Caki2 (cell line): ENCODE measurements around the gene GRIK2. TPM values are rescaled to one million over a fixed set of nuclear protein-coding genes. Genes with fewer than 3 reads are reported as not detected.

Source experiments
- DNase-seq: peaks from one replicate; pipeline ENCODE4 v3.0.0-alpha.2; 2015; ENCODE audit warnings: low read depth
- in situ Hi-C: cut with HindIII; loops from 2 replicates; pipeline ENCODE4 v1.10.0; 2016; ENCODE audit warnings: low sequenced_read_pairs, low pct_unique_long_range_greater_than_20kb, mixed read lengths
- total RNA-seq: library from RNA; depleted of rRNA; stranded (reverse); fragments of >200 nt; shearing (Covaris generic); gene quantifications from 2 replicates; pipeline ENCODE4 v1.2.3, GENCODE V29; 2014; ENCODE audit warnings: low replicate concordance

Gene GRIK2
- total RNA-seq, 1 experiment from 2014 or later = 0.03 TPM

- in situ Hi-C loops = no loop called here
Measured at GRCh38 chr6:101783287-101783686, 389.8 kb downstream of the GRIK2 start.

DNA sequence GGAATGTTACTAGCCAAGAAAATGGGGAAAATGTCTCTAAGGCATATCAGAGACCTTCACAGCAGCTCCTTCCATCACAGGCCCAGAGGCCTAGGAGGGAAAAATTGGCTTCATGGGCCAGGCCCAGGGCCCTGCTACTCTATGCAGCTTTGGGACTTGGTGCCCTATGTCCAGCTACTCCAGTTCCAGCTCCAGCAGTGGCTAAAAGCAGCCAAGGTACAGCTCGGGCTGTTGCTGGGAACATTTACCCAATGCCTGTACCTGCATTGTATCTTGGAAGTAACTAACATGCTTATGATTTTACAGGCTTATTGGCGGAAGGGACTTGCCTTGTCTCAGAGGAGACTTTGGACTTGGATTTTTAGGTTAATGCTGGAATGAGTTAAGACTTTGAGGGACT lies 390.6 kb downstream of the GRIK2 start:
- in situ Hi-C loops = no loop called here
- no peak for DNase-seq

More at GRCh38 chr6:101783287-101783686, 389.8 kb downstream of the GRIK2 start:
- no peak for DNase-seq

DNA sequence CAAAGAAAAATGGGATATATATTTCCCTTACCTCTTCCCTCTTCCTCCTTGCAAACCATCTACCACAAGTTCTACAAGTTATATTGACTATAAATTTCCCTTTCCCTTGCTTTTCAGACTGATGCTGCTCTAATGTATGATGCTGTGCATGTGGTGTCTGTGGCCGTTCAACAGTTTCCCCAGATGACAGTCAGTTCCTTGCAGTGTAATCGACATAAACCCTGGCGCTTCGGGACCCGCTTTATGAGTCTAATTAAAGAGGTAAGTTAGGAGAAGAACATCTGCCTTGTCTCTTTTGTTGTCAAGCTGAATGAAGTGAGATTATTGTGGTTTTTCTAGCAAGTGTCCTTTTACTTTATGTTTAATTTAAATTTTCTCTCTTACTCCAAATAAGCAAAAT lies 406.0 kb downstream of the GRIK2 start:
- DNase-seq = no peak
- in situ Hi-C loops = no loop called here

DNA sequence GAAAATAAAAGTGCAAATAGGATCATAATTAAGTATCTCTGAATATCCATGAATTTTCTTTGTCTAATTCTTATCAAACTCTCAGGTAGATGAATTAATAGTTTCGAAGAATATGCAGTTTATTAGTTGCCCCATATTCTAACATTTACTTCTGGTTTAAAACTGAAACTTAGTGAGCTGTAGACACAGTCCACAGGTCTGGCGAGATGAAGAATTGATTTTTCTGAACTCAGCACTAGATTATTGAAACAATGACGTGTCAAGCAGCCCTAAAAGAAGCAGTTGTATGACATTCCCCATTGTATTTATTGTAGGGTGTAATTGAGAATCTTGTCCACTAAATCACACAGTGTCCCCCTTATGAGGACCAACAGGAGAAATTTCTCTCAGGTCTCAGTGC lies 407.1 kb downstream of the GRIK2 start:
- no peak for DNase-seq
- in situ Hi-C loops = no loop called here

- in situ Hi-C loops = no loop called here
- no peak for DNase-seq
Measured at GRCh38 chr6:101803136-101803535, 409.6 kb downstream of the GRIK2 start.

DNA sequence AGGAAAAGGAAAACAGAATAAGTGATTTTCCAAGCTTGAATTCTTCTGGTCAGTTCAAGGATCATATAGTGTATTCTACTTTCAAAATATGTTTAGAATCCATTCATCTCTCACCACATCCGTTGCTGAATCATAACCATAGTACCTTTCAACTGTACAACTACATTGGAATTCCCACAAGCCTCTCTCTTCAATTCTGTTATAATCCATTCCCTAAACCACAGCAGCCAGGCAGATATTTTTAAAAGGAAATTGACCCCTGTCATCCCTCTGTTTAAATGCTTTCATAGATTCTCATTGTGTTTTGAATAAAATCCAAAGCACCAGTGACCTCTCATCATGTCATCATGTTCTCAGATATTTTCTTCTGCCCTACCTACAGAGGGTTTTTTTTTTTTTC lies 412.7 kb downstream of the GRIK2 start:
- no peak for DNase-seq
- in situ Hi-C loops = no loop called here

DNA sequence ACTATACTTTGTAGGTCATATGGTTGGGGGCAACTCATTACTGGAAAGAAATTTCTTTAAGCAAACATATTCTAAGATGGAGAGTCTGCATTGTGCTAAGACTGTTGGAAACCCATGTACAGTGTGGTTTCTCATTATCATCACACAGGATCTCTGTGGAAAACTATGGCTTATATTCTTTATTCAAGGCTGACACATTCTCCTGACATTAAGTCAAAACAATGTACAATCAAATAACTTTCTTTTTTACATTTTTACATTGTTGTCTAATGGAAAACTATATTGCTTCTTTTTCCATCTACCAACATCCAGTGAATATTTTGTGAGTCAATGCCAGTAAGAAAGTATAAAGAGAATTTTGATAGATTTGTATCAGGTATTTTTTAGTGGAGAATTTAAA lies 417.6 kb downstream of the GRIK2 start:
- in situ Hi-C loops = no loop called here
- DNase-seq = no peak

GRCh38 chr6:101816716-101817115 lies 423.2 kb downstream of the GRIK2 start:
- in situ Hi-C loops = no loop called here
- DNase-seq = no peak

DNA sequence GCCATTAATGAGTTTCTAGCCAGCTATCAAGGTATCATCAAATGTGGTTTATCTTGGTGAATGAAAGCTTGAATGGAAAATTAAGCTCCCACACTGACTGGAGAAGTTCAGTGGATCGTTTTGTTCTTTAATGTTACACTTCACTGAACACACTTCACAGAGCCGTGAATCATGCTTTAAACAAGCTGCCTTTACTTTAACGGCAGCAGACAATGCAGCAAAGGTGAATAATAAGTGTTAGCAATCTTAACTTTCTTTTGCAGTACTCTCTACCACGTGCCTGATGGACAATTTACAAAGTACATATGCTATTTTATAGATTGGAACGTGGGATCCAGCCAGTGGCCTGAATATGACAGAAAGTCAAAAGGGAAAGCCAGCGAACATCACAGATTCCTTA lies 424.5 kb downstream of the GRIK2 start:
- in situ Hi-C loops = no loop called here
- peak; percentile 36 for DNase-seq

GRCh38 chr6:101824551-101825345 lies 431.2 kb downstream of the GRIK2 start:
- no peak for DNase-seq
- in situ Hi-C loops = no loop called here

- in situ Hi-C loops = no loop called here
- DNase-seq = no peak
Measured at GRCh38 chr6:101826269-101826668, 432.8 kb downstream of the GRIK2 start.

GRCh38 chr6:101826678-101827077 lies 433.2 kb downstream of the GRIK2 start:
- in situ Hi-C loops = no loop called here
- no peak for DNase-seq

DNA sequence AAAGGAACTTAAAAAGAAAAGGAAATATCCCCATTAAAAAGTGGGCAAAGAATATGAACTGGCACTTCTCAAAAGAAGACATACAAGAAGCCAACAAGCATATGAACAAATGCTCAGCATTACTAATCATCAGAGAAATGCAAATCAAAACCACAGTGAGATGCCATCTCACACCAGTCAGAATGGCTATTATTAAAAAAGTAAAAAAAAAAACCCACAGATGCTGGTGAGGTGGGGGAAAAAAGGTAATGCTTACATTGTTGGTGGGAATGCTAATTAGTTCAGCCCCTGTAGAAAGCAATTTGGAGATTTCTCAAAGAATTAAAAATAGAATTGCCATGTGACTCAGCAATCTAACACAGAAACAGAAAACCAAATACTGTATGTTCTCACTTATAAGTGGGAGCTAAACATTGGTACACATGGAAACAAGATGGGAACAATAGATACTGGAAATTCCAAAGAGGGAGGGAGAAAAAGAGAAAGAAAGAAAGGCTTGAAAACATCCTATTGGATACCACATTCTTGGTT lies 437.1 kb downstream of the GRIK2 start:
- in situ Hi-C loops = no loop called here
- no peak for DNase-seq

DNA sequence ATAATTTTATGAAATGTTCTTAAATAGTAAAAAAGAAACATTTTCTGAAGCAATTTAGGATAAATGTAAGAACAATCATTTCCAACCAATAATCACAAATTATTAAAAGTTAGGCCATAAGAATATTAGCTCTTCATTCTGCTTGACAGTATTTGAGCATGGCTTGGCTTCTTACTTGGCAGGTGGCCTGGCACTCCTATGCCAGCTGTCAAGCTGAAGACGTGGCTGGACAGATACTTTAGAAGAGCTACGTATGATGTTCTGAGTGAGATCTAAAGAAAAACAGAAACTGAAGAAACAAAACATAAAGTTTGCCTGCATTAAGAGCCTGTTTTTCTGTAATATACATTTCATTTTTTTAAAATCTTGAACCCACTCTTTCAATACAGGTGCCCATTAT lies 438.9 kb downstream of the GRIK2 start:
- in situ Hi-C loops = no loop called here
- DNase-seq = no peak

- DNase-seq = no peak
- in situ Hi-C loops = no loop called here
Measured at GRCh38 chr6:101840100-101840499, 446.6 kb downstream of the GRIK2 start.

DNA sequence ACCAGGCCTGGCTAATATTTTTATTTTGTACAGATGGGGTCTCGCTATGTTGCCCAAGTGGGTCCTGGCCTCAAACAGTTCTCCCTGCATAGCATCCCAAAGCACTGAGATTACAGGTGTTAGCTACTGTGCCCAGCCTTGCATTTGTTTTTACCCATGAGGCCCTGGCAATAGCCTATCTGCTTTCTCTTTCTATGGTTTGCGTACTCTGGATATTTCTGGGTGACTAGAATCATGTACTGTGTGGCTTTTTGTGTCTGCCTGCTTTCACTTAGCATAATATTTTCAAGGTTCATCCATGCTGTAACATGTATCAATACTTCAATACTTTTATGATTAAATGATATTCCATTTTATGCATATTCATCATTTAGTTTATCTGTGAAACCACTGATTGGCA lies 451.7 kb downstream of the GRIK2 start:
- DNase-seq = no peak
- in situ Hi-C loops = no loop called here

GRCh38 chr6:101845621-101846020 lies 452.1 kb downstream of the GRIK2 start:
- in situ Hi-C loops = no loop called here
- no peak for DNase-seq

DNA sequence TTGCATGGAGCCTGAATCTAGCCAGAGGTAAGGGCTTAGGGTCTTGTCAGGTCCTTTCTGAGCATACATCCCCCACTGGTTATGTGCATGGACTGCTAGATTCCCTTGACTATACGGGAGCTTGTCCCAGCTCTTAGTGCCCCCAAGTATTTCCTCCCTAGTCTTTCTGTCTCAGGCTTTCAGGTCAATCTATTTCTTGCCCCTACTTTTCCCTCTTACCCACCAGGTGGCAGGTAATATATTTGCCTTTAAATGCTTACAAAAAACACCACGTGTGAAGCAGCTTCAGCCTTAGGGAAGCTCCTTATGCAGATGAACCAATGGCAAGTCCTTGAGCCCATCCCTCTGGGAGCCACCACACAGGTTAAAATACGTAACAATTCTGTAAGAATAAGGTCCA lies 454.2 kb downstream of the GRIK2 start:
- no peak for DNase-seq

DNA sequence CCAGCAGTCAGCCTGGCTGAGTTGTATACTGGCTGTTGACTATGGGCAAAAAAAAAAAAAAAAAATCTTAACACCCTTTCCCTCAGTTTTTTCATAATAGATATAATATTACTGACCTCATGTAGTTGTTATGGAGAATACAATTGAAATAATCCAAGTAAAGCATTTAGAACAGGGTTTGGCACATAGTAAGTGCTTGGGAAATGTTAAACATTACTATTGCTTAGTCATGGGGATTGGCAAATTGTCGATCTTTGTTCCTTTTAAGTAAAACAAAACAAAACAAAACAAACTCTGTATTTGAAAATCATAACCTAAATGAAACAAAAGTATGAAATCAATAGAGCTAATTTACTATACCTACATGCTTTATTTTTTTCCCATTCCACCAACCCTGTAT lies 458.4 kb downstream of the GRIK2 start:
- DNase-seq = no peak
- in situ Hi-C loops = no loop called here

More for the DNA sequence above, 454.2 kb downstream of the GRIK2 start:
- in situ Hi-C loops = no loop called here
